HL-60 (cell line): Measurements from ENCODE around the gene FHAD1.

Experiments
- CTCF ChIP-seq: IDR thresholded peaks from one replicate; pipeline ENCODE4 v1.5.1; 2011; ENCODE audit warnings: low read length, control low read depth, inconsistent platforms; ENCODE audit not compliant: insufficient read depth
- GABPA ChIP-seq: IDR thresholded peaks from 2 replicates; pipeline ENCODE4 v1.6.1; 2012; ENCODE audit warnings: low read depth
- POLR2AphosphoS5 ChIP-seq: IDR thresholded peaks from 2 replicates; pipeline ENCODE4 v1.6.1; 2012; ENCODE audit warnings: low read depth
- REST ChIP-seq: IDR thresholded peaks from 2 replicates; pipeline ENCODE4 v1.6.1; 2012; ENCODE audit warnings: low read depth; ENCODE audit not compliant: insufficient replicate concordance
- SPI1 ChIP-seq: IDR thresholded peaks from 2 replicates; pipeline ENCODE4 v1.6.1; 2012; ENCODE audit warnings: low read depth, mild to moderate bottlenecking, borderline replicate concordance

GRCh38 chr1:15226388-15227255, 20.4 kb upstream of the FHAD1 start:
- TF ChIP-seq CTCF (no peak), POLR2AphosphoS5 (no peak), GABPA (no peak), REST (no peak), SPI1 (no peak)
